ENCODE data around the gene SRBD1.

Gene SRBD1

GRCh38 chr2:45612731-45613130 is 1.7 kb upstream of the SRBD1 start:
- no peak overlapping the region for H3K4me3 ChIP-seq (ENCODE audit: low read depth in 1 of 2, low read length in 2 of 2)
- no peaks in the 10 kb centered on the region for H3K27me3 ChIP-seq (ENCODE audit: control insufficient read depth in 1 of 2, insufficient read depth in 2 of 2, low read length in 2 of 2)
- no peak overlapping the region for H3K27ac ChIP-seq (ENCODE audit: low read depth, low read length)
- no peak overlapping the region for H3K9ac ChIP-seq (ENCODE audit: low read length)
- H3K36me3 ChIP-seq (ENCODE audit: insufficient read depth, low read length), result no peaks in the 10 kb centered on the region
- no peaks in the 10 kb centered on the region for H3K9me3 ChIP-seq (ENCODE audit: low read length)
- peaks cover 6% of the 10 kb centered on the region for H3K4me1 ChIP-seq (ENCODE audit: insufficient read depth, low read length)

GRCh38 chr2:45612285-45612684 is 1.2 kb upstream of the SRBD1 start:
- Histone ChIP-seq H3K9me3 (ENCODE audit: low read length) (no peaks in the 10 kb centered on the region), H3K27ac (ENCODE audit: low read depth, low read length) (no peak overlapping the region), H3K36me3 (ENCODE audit: insufficient read depth, low read length) (no peaks in the 10 kb centered on the region), H3K27me3 (ENCODE audit: control insufficient read depth in 1 of 2, insufficient read depth in 2 of 2, low read length in 2 of 2) (no peaks in the 10 kb centered on the region), H3K4me3 (ENCODE audit: low read depth in 1 of 2, low read length in 2 of 2) (no peak overlapping the region), H3K4me1 (ENCODE audit: insufficient read depth, low read length) (peaks cover 6% of the 10 kb centered on the region), H3K9ac (ENCODE audit: low read length) (no peak overlapping the region)

- Histone ChIP-seq H3K9ac (ENCODE audit: low read length) (peak overlapping the region; percentile 42), H3K9me3 (ENCODE audit: low read length) (no peaks in the 10 kb centered on the region), H3K4me1 (ENCODE audit: insufficient read depth, low read length) (peaks cover 6% of the 10 kb centered on the region), H3K36me3 (ENCODE audit: insufficient read depth, low read length) (no peaks in the 10 kb centered on the region), H3K4me3 (ENCODE audit: low read depth in 1 of 2, low read length in 2 of 2) (peak overlapping the region; percentile 47 to 81), H3K27me3 (ENCODE audit: control insufficient read depth in 1 of 2, insufficient read depth in 2 of 2, low read length in 2 of 2) (no peaks in the 10 kb centered on the region), H3K27ac (ENCODE audit: low read depth, low read length) (peak overlapping the region; percentile 52)
Observed at GRCh38 chr2:45610281-45611019, 617 bp downstream of the SRBD1 start.

GRCh38 chr2:45607701-45608100 is 3.4 kb downstream of the SRBD1 start:
- Histone ChIP-seq H3K4me3 (ENCODE audit: low read depth in 1 of 2, low read length in 2 of 2) (no peak overlapping the region), H3K27ac (ENCODE audit: low read depth, low read length) (no peak overlapping the region), H3K36me3 (ENCODE audit: insufficient read depth, low read length) (no peaks in the 10 kb centered on the region), H3K9me3 (ENCODE audit: low read length) (no peaks in the 10 kb centered on the region), H3K4me1 (ENCODE audit: insufficient read depth, low read length) (peaks cover 6% of the 10 kb centered on the region), H3K9ac (ENCODE audit: low read length) (no peak overlapping the region), H3K27me3 (ENCODE audit: control insufficient read depth in 1 of 2, insufficient read depth in 2 of 2, low read length in 2 of 2) (no peaks in the 10 kb centered on the region)

GRCh38 chr2:45606796-45607195 is 4.3 kb downstream of the SRBD1 start:
- Histone ChIP-seq H3K9me3 (ENCODE audit: low read length) (no peaks in the 10 kb centered on the region), H3K36me3 (ENCODE audit: insufficient read depth, low read length) (peaks cover 5% of the 10 kb centered on the region), H3K27ac (ENCODE audit: low read depth, low read length) (no peak overlapping the region), H3K4me3 (ENCODE audit: low read depth in 1 of 2, low read length in 2 of 2) (no peak overlapping the region), H3K27me3 (ENCODE audit: control insufficient read depth in 1 of 2, insufficient read depth in 2 of 2, low read length in 2 of 2) (no peaks in the 10 kb centered on the region), H3K9ac (ENCODE audit: low read length) (no peak overlapping the region), H3K4me1 (ENCODE audit: insufficient read depth, low read length) (peaks cover 6% of the 10 kb centered on the region)

GRCh38 chr2:45605116-45605515 is 6.0 kb downstream of the SRBD1 start:
- Histone ChIP-seq H3K36me3 (ENCODE audit: insufficient read depth, low read length) (peaks cover 17% of the 10 kb centered on the region), H3K27me3 (ENCODE audit: control insufficient read depth in 1 of 2, insufficient read depth in 2 of 2, low read length in 2 of 2) (no peaks in the 10 kb centered on the region), H3K4me1 (ENCODE audit: insufficient read depth, low read length) (peaks cover 5% of the 10 kb centered on the region), H3K9ac (ENCODE audit: low read length) (no peak overlapping the region), H3K27ac (ENCODE audit: low read depth, low read length) (no peak overlapping the region), H3K9me3 (ENCODE audit: low read length) (no peaks in the 10 kb centered on the region), H3K4me3 (ENCODE audit: low read depth in 1 of 2, low read length in 2 of 2) (no peak overlapping the region)

GRCh38 chr2:45602624-45603023 is 8.4 kb downstream of the SRBD1 start:
- Histone ChIP-seq H3K36me3 (ENCODE audit: insufficient read depth, low read length) (peaks cover 32% of the 10 kb centered on the region), H3K27me3 (ENCODE audit: control insufficient read depth in 1 of 2, insufficient read depth in 2 of 2, low read length in 2 of 2) (no peaks in the 10 kb centered on the region), H3K4me1 (ENCODE audit: insufficient read depth, low read length) (no peaks in the 10 kb centered on the region), H3K4me3 (ENCODE audit: low read depth in 1 of 2, low read length in 2 of 2) (no peak overlapping the region), H3K27ac (ENCODE audit: low read depth, low read length) (no peak overlapping the region), H3K9me3 (ENCODE audit: low read length) (no peaks in the 10 kb centered on the region), H3K9ac (ENCODE audit: low read length) (no peak overlapping the region)

- no peaks in the 10 kb centered on the region for H3K27me3 ChIP-seq (ENCODE audit: control insufficient read depth in 1 of 2, insufficient read depth in 2 of 2, low read length in 2 of 2)
- H3K36me3 ChIP-seq (ENCODE audit: insufficient read depth, low read length), result peaks cover 34% of the 10 kb centered on the region
- no peak overlapping the region for H3K27ac ChIP-seq (ENCODE audit: low read depth, low read length)
Observed at GRCh38 chr2:45598545-45598944, 12.5 kb downstream of the SRBD1 start.

GRCh38 chr2:45596761-45597160 is 14.3 kb downstream of the SRBD1 start:
- H3K27ac ChIP-seq (ENCODE audit: low read depth, low read length), result no peak overlapping the region
- H3K36me3 ChIP-seq (ENCODE audit: insufficient read depth, low read length), result peaks cover 29% of the 10 kb centered on the region
- H3K27me3 ChIP-seq (ENCODE audit: control insufficient read depth in 1 of 2, insufficient read depth in 2 of 2, low read length in 2 of 2), result no peaks in the 10 kb centered on the region
- no peak overlapping the region for H3K4me3 ChIP-seq (ENCODE audit: low read depth in 1 of 2, low read length in 2 of 2)
- H3K4me1 ChIP-seq (ENCODE audit: insufficient read depth, low read length), result no peaks in the 10 kb centered on the region
- H3K9ac ChIP-seq (ENCODE audit: low read length), result no peak overlapping the region
- H3K9me3 ChIP-seq (ENCODE audit: low read length), result no peaks in the 10 kb centered on the region

More at GRCh38 chr2:45598545-45598944, 12.5 kb downstream of the SRBD1 start:
- H3K9ac ChIP-seq (ENCODE audit: low read length), result no peak overlapping the region
- no peaks in the 10 kb centered on the region for H3K4me1 ChIP-seq (ENCODE audit: insufficient read depth, low read length)
- no peaks in the 10 kb centered on the region for H3K9me3 ChIP-seq (ENCODE audit: low read length)
- H3K4me3 ChIP-seq (ENCODE audit: low read depth in 1 of 2, low read length in 2 of 2), result no peak overlapping the region

GRCh38 chr2:45595721-45596435 is 15.2 kb downstream of the SRBD1 start:
- H3K9ac ChIP-seq (ENCODE audit: low read length), result no peak overlapping the region
- no peak overlapping the region for H3K4me3 ChIP-seq (ENCODE audit: low read depth in 1 of 2, low read length in 2 of 2)
- H3K9me3 ChIP-seq (ENCODE audit: low read length), result no peaks in the 10 kb centered on the region
- no peak overlapping the region for H3K27ac ChIP-seq (ENCODE audit: low read depth, low read length)
- peaks cover 21% of the 10 kb centered on the region for H3K36me3 ChIP-seq (ENCODE audit: insufficient read depth, low read length)
- H3K4me1 ChIP-seq (ENCODE audit: insufficient read depth, low read length), result no peaks in the 10 kb centered on the region
- H3K27me3 ChIP-seq (ENCODE audit: control insufficient read depth in 1 of 2, insufficient read depth in 2 of 2, low read length in 2 of 2), result no peaks in the 10 kb centered on the region

- no peak overlapping the region for H3K27ac ChIP-seq (ENCODE audit: low read depth, low read length)
- no peaks in the 10 kb centered on the region for H3K27me3 ChIP-seq (ENCODE audit: control insufficient read depth in 1 of 2, insufficient read depth in 2 of 2, low read length in 2 of 2)
- H3K4me1 ChIP-seq (ENCODE audit: insufficient read depth, low read length), result no peaks in the 10 kb centered on the region
- H3K9ac ChIP-seq (ENCODE audit: low read length), result no peak overlapping the region
- no peaks in the 10 kb centered on the region for H3K36me3 ChIP-seq (ENCODE audit: insufficient read depth, low read length)
- H3K9me3 ChIP-seq (ENCODE audit: low read length), result no peaks in the 10 kb centered on the region
- no peak overlapping the region for H3K4me3 ChIP-seq (ENCODE audit: low read depth in 1 of 2, low read length in 2 of 2)
Observed at GRCh38 chr2:45591073-45591472, 20.0 kb downstream of the SRBD1 start.
